Caco-2 (cell line): ENCODE data around the gene KRTAP12-4. TPM values are rescaled to one million over a fixed set of nuclear protein-coding genes. Genes with fewer than 3 reads are reported as not detected.
"Not testable (repeated sequence)": the region's sequence is repeated elsewhere in the genome, so short reads cannot be mapped to it uniquely, and the experiment has no call there.

Source experiments
- BruUV-seq: library from RNA; stranded (reverse); fragments of 400-500 nt; replicated peaks from 2 replicates; lab custom pipeline; 2021; lab: Mats Ljungman, UMichigan
- CTCF ChIA-PET: fragments of 300-600 bp; sonication (Branson Sonifier 250); formaldehyde crosslinking; loops from one replicate; lab custom pipeline; 2022; ENCODE audit warnings: antibody characterized with exemption; lab: Charles Lee
- POLR2A ChIA-PET: fragments of 300-600 bp; sonication (Branson Sonifier 250); formaldehyde crosslinking; loops from one replicate; lab custom pipeline; 2022; ENCODE audit warnings: antibody characterized with exemption; lab: Charles Lee
- DNase-seq, 2 experiments: peaks; one replicate each; pipeline versions ENCODE4 v3.0.0 to v3.0.0-alpha.2; 2020 to 2022
- H3K27me3 ChIP-seq: replicated peaks from 2 replicates; pipeline ENCODE4 v1.6.0; 2011; ENCODE audit warnings: low read length; ENCODE audit not compliant: control insufficient read depth, insufficient read depth
- H3K36me3 ChIP-seq: 2 replicates; pipeline ENCODE4 v1.5.1; 2011; ENCODE audit warnings: low read length; ENCODE audit not compliant: control insufficient read depth, insufficient read depth
- H3K4me1 ChIP-seq: fragments of 250-450 bp; sonication (Bioruptor Pico); 2 replicates; pipeline ENCODE4 v1.5.1; 2020; ENCODE audit warnings: mild to moderate bottlenecking
- H3K4me3 ChIP-seq: 2 replicates; pipeline ENCODE4 v1.5.1; 2011; ENCODE audit warnings: low read depth, mild to moderate bottlenecking, control low read depth, low read length
- H3K9me3 ChIP-seq: fragments of 250-450 bp; sonication (Bioruptor Pico); 2 replicates; pipeline ENCODE4 v1.5.1; 2020; ENCODE audit warnings: mild to moderate bottlenecking, moderate library complexity
- H3K27ac Mint-ChIP-seq: one replicate; pipeline ENCODE4 v1.8.0; 2022; ENCODE audit warnings: mixed read lengths; ENCODE audit not compliant: unreplicated experiment
- H3K27me3 Mint-ChIP-seq: one replicate; pipeline ENCODE4 v1.8.0; 2022; ENCODE audit warnings: mixed read lengths; ENCODE audit not compliant: insufficient read depth, unreplicated experiment
- H3K36me3 Mint-ChIP-seq: one replicate; pipeline ENCODE4 v1.8.0; 2022; ENCODE audit warnings: mild to moderate bottlenecking, mixed read lengths; ENCODE audit not compliant: insufficient read depth, unreplicated experiment
- H3K4me1 Mint-ChIP-seq: one replicate; pipeline ENCODE4 v1.8.0; 2022; ENCODE audit warnings: low read depth, mixed read lengths; ENCODE audit not compliant: unreplicated experiment
- H3K4me3 Mint-ChIP-seq: one replicate; pipeline ENCODE4 v1.8.0; 2022; ENCODE audit warnings: mild to moderate bottlenecking, moderate library complexity, mixed read lengths; ENCODE audit not compliant: unreplicated experiment
- H3K9me3 Mint-ChIP-seq: one replicate; pipeline ENCODE4 v1.8.0; 2022; ENCODE audit warnings: mixed read lengths; ENCODE audit not compliant: unreplicated experiment
- CTCF ChIP-seq, 2 experiments: fragments of 200-600 bp in 1 of 2; IDR thresholded peaks; 1 replicate in 1 of 2; 2 replicates in 1 of 2; pipeline versions ENCODE4 v1.5.1 to v1.8.0; 2011 to 2022; ENCODE audit warnings: antibody characterized with exemption in 1 of 2, control low read depth in 1 of 2, inconsistent platforms in 1 of 2, low read depth in 1 of 2, low read length in 1 of 2, mild to moderate bottlenecking in 1 of 2, moderate library complexity in 1 of 2; ENCODE audit not compliant: insufficient read depth in 1 of 2, severe bottlenecking in 1 of 2, unreplicated experiment in 1 of 2
- intact Hi-C: fragments of 100-400 bp; cut with micrococcal nuclease; formaldehyde crosslinking; loops from one replicate; pipeline ENCODE4 v1.10.0; 2022; ENCODE audit not compliant: unreplicated experiment
- total RNA-seq: library from RNA; stranded (reverse); gene quantifications from 2 replicates; pipeline ENCODE4 v1.2.3, GENCODE V29; 2022

KRTAP12-4 gene
- total RNA-seq, 1 experiment from 2014 or later: not detected

DNA sequence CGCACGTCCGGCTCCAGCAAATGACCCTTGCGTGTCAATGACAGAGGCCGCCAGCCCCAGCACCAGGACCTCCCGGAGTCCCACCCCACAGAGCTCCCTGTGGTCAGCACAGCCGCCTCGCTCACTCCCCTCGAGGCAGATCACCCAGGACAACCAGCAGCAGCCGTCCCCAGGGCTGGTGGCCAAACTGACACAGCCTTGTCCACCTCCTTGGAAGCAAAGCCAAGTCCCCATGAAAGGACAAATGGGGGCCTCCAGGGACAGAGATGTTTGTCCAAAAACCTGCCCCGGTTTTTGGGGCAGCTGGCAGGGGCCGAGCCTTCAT lies 15.2 kb downstream of the KRTAP12-4 start:
- intact Hi-C loops: no loop called here
- H3K4me3 Mint-ChIP-seq: no peak overlapping the region
- ChIA-PET CTCF (no interaction called here), POLR2A (no interaction called here)
- H3K4me3 ChIP-seq: no peak overlapping the region
- no peaks in the 10 kb centered on the region for H3K36me3 Mint-ChIP-seq
- DNase-seq: no peak
- no peaks in the 10 kb centered on the region for H3K27me3 ChIP-seq
- TF ChIP-seq CTCF (IDR thresholded peaks at IDR 0.05; ENCODE audit: insufficient read depth in 1 of 2, low read depth in 1 of 2, low read length in 1 of 2, severe bottlenecking in 1 of 2, unreplicated experiment in 1 of 2): no peak
- no TSS peak for BruUV-seq
- no peak overlapping the region for H3K27ac Mint-ChIP-seq
- peaks cover 41% of the 10 kb centered on the region for H3K9me3 Mint-ChIP-seq
- H3K4me1 Mint-ChIP-seq: no peaks in the 10 kb centered on the region
- no peaks in the 10 kb centered on the region for H3K4me1 ChIP-seq
- peaks cover 11% of the 10 kb centered on the region for H3K27me3 Mint-ChIP-seq
- H3K36me3 ChIP-seq: no peaks in the 10 kb centered on the region
- H3K9me3 ChIP-seq: no peaks in the 10 kb centered on the region; the same call in 1 of the 2 replicates

DNA sequence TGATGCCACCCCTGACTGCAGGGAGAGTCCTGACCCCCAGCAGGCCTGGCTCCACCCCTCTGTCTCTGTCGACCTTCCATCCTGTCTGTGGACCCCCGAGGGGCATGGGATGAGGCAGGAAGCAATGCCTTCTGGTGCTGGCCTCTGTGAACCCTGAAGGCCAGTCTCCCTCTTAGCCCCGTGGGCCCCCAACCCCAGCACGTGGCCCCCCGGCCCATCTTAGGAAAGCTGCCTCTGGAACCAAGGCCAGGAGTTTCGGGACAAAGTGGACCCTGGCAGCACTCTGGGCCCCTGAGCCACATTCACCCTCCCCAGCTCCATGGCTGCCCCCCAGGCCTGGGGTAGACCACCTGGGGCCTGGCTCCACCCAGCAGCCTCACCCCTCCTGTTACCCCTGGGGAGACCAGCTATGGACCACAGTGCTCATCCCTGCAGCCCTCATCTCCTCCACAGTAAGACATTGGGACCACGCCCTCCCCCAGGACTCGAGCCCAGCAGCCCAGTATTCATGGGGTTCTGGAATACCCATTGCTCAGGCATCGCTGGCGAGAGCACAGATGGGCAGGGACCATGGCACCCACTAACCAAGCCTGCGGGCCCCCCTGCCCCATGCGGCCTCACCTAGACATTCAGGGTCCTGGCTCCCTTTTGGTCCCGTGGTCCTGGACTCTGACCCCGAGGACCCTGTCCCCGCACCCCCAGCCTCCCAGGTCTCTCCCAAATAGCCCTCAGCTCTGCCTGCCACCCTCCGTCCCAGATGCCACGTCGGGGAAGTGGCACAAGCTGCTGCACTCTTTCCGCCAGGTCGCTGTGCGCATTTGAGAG lies 15.7 kb downstream of the KRTAP12-4 start:
- H3K36me3 Mint-ChIP-seq, POLR2A ChIA-PET, H3K27ac Mint-ChIP-seq, CTCF ChIA-PET, H3K4me3 Mint-ChIP-seq, H3K4me3 ChIP-seq, H3K4me1 Mint-ChIP-seq, BruUV-seq, H3K4me1 ChIP-seq, H3K36me3 ChIP-seq, intact Hi-C loops, H3K9me3 ChIP-seq, DNase-seq, H3K27me3 ChIP-seq: not testable (repeated sequence)
- H3K27me3 Mint-ChIP-seq: peaks cover 12% of the 10 kb centered on the region
- H3K9me3 Mint-ChIP-seq: peaks cover 41% of the 10 kb centered on the region

DNA sequence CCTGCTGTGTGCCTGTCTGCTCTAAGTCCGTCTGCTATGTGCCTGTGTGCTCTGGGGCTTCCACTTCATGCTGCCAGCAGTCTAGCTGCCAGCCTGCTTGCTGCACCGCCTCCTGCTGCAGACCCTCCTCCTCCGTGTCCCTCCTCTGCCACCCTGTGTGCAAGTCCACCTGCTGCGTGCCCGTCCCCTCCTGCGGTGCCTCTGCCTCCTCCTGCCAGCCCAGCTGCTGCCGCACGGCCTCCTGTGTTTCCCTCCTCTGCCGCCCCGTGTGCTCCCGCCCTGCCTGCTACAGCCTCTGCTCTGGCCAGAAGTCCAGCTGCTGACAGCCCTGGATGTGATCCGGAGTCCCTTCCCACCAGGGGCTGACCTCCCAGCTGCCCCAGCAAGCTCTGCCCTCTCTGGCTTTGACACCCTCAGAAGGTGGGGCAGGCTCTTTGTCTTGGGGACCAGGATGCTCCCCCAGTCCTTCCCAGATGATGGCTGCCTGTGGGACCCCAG lies 16.6 kb downstream of the KRTAP12-4 start:
- H3K4me3 Mint-ChIP-seq, H3K4me3 ChIP-seq, H3K4me1 ChIP-seq, H3K27ac Mint-ChIP-seq, POLR2A ChIA-PET, H3K36me3 ChIP-seq, DNase-seq, H3K27me3 ChIP-seq, H3K9me3 ChIP-seq, H3K36me3 Mint-ChIP-seq, CTCF ChIA-PET, H3K4me1 Mint-ChIP-seq, intact Hi-C loops, BruUV-seq: not testable (repeated sequence)
- peaks cover 14% of the 10 kb centered on the region for H3K27me3 Mint-ChIP-seq
- H3K9me3 Mint-ChIP-seq: peaks cover 41% of the 10 kb centered on the region

DNA sequence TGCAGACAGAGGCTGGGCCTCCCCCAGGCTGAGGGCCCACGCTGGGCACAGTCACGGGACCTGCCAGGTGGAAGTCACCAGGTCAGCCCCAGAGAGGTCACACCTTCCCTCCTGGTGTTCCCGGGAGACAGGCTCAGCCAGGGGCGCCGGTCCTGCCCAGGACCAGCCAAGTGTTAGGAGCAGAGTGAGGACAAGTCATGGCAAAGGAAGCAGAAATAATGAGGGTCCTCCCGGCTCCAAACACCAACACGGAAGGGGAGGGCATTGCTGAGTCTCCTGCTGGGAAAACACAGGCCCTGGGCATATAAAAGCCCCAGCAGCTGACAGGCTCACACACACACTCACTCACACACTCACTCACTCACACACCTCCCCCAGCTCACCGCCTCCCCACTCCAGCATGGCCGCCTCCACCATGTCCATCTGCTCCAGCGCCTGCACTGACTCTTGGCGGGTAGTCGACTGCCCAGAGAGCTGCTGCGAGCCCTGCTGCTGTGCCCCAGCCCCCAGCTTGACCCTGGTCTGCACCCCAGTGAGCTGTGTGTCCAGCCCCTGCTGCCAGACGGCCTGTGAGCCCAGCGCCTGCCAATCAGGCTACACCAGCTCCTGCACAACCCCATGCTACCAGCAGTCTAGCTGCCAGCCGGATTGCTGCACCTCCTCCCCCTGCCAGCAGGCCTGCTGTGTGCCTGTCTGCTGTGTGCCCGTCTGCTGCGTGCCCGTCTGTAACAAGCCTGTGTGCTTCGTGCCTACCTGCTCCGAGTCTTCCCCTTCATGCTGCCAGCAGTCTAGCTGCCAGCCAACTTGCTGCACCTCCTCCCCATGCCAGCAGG lies 17.2 kb downstream of the KRTAP12-4 start, which contains the start of gene KRTAP10-10:
TSS of gene KRTAP10-10 (plus strand) at position 339 of the 833 bp plus-strand sequence. CDS start at position 401, 62 bp downstream.
- H3K27me3 Mint-ChIP-seq: peaks cover 12% of the 10 kb centered on the region
- H3K4me3 ChIP-seq: no peak within 1 kb of the TSS
- ChIA-PET CTCF (no interaction called here), POLR2A (no interaction called here)
- H3K9me3 ChIP-seq: peaks cover 8% of the 10 kb centered on the region
- H3K36me3 ChIP-seq: no peaks in the 10 kb centered on the region
- BruUV-seq: no TSS peak
- H3K27me3 ChIP-seq: no peaks in the 10 kb centered on the region
- no peaks in the 10 kb centered on the region for H3K4me1 ChIP-seq
- no peak for DNase-seq
- TF ChIP-seq CTCF (IDR thresholded peaks at IDR 0.05; ENCODE audit: insufficient read depth in 1 of 2, low read depth in 1 of 2, low read length in 1 of 2, severe bottlenecking in 1 of 2, unreplicated experiment in 1 of 2): no peak
- H3K4me3 Mint-ChIP-seq: no peak within 1 kb of the TSS
- no peaks in the 10 kb centered on the region for H3K36me3 Mint-ChIP-seq
- intact Hi-C loops: no loop called here
- no peaks in the 10 kb centered on the region for H3K4me1 Mint-ChIP-seq
- peaks cover 40% of the 10 kb centered on the region for H3K9me3 Mint-ChIP-seq
- no peak within 1 kb of the TSS for H3K27ac Mint-ChIP-seq
